AG10803 (cell line): ENCODE measurements around the gene PTGS1.

Experiments
- DNase-seq: peaks from one replicate; pipeline ENCODE4 v3.0.0; 2010; ENCODE audit warnings: low read depth
- H3K4me3 ChIP-seq: 2 replicates; pipeline ENCODE4 v1.5.1; 2011; ENCODE audit warnings: mild to moderate bottlenecking, low read length, control low read depth
- CTCF ChIP-seq: conservative IDR thresholded peaks from 2 replicates; pipeline ENCODE4 v1.5.1; 2011; ENCODE audit warnings: mild to moderate bottlenecking, low read length, control low read depth, inconsistent platforms

The PTGS1 gene

GRCh38 chr9:122374885-122375420 lies 4.1 kb downstream of the PTGS1 start:
- no peak for TF ChIP-seq CTCF
- peak overlapping the region; percentile 12 for H3K4me3 ChIP-seq
- peak; percentile 79 for DNase-seq

GRCh38 chr9:122376796-122377195 lies 6.0 kb downstream of the PTGS1 start:
- no peak overlapping the region for H3K4me3 ChIP-seq
- DNase-seq = no peak
- no peak for TF ChIP-seq CTCF

- no peak for DNase-seq
- no peak for TF ChIP-seq CTCF
- H3K4me3 ChIP-seq = no peak overlapping the region
Measured at GRCh38 chr9:122377241-122378164, 6.7 kb downstream of the PTGS1 start.

- H3K4me3 ChIP-seq = no peak overlapping the region
- TF ChIP-seq CTCF = no peak
- no peak for DNase-seq
Measured at GRCh38 chr9:122378236-122378635, 7.4 kb downstream of the PTGS1 start.

GRCh38 chr9:122379340-122379739 lies 8.5 kb downstream of the PTGS1 start:
- H3K4me3 ChIP-seq = no peak overlapping the region
- DNase-seq = no peak
- peak; percentile 49 for TF ChIP-seq CTCF

GRCh38 chr9:122380293-122380692 lies 9.5 kb downstream of the PTGS1 start:
- no peak overlapping the region for H3K4me3 ChIP-seq
- no peak for TF ChIP-seq CTCF
- no peak for DNase-seq
